Uterus (tissue), 4 donors: Measurements from ENCODE around the gene SLIT3. TPM values are rescaled to one million over a fixed set of nuclear protein-coding genes. Genes with fewer than 3 reads are reported as not detected.

ENCODE experiments used
- DNase-seq, 2 donors: peaks; one replicate each; pipeline ENCODE4 v3.0.0-alpha.2; 2019 to 2020
- H3K27ac ChIP-seq, 2 donors: fragments of 200-600 bp; sonication (generic); 1 replicate in 1 of 2; 2 replicates in 1 of 2; pipeline ENCODE4 v1.5.1; 2016 to 2018
- H3K27me3 ChIP-seq, 2 donors: fragments of 200-600 bp; sonication (generic); one replicate each; pipeline ENCODE4 v1.5.1; 2018 to 2019; ENCODE audit warnings: control low read depth in 1 of 2
- H3K36me3 ChIP-seq, 2 donors: fragments of 200-600 bp; sonication (generic); one replicate each; pipeline ENCODE4 v1.5.1; 2019; ENCODE audit warnings: control low read depth in 1 of 2
- H3K4me1 ChIP-seq, 2 donors: fragments of 200-600 bp; sonication (generic); one replicate each; pipeline ENCODE4 v1.5.1; 2018 to 2019; ENCODE audit warnings: control low read depth in 1 of 2
- H3K4me3 ChIP-seq, 2 donors: fragments of 200-600 bp; sonication (generic); 1 replicate in 1 of 2; 2 replicates in 1 of 2; pipeline ENCODE4 v1.5.1; 2018 to 2019; ENCODE audit warnings: mild to moderate bottlenecking in 1 of 2
- H3K9me3 ChIP-seq, 2 donors: fragments of 200-600 bp; sonication (generic); one replicate each; pipeline ENCODE4 v1.5.1; 2019; ENCODE audit warnings: control low read depth in 1 of 2
- CTCF ChIP-seq, 4 experiments: fragments of 200-600 bp in 2 of 4; fragments of 450-650 bp in 2 of 4; sonication (generic) in 2 of 4; IDR thresholded peaks; one replicate each; pipeline ENCODE4 v1.5.1; 2016 to 2019; ENCODE audit warnings: antibody characterized with exemption in 4 of 4, mild to moderate bottlenecking in 2 of 4, moderate library complexity in 1 of 4
- POLR2A ChIP-seq, 2 donors: fragments of 450-650 bp; IDR thresholded peaks; one replicate each; pipeline ENCODE4 v1.6.1; 2016; ENCODE audit warnings: antibody characterized with exemption in 2 of 2, mild to moderate bottlenecking in 1 of 2, moderate library complexity in 1 of 2
- intact Hi-C: fragments of 100-400 bp; cut with DNase I; formaldehyde crosslinking; loops from one replicate; pipeline ENCODE4 v1.15.1; 2023; ENCODE audit warnings: low total_unique reads
- total RNA-seq, 4 donors: library from RNA; depleted of rRNA in 3 of 4; stranded (reverse); fragments of >200 nt in 3 of 4; gene quantifications; one replicate each; pipeline versions ENCODE4 v1.1.0 to v1.2.4, GENCODE V29; 2014 to 2023
- donor health status: DM: yes; HTN: yes; CAD: no.

Gene SLIT3
- total RNA-seq, 4 donors from 2014 or later = 9.4 to 62.2 (median 28.1) TPM

- H3K36me3 ChIP-seq = no peaks in the 10 kb centered on the region
- H3K27me3 ChIP-seq = no peaks in the 10 kb centered on the region
- no peak overlapping the region for H3K27ac ChIP-seq
- no peak for TF ChIP-seq POLR2A (IDR thresholded peaks at IDR 0.05)
- TF ChIP-seq CTCF (IDR thresholded peaks at IDR 0.05) = no peak
- no peak overlapping the region for H3K4me3 ChIP-seq
- no peak for DNase-seq
- no peaks in the 10 kb centered on the region for H3K4me1 ChIP-seq
- no peaks in the 10 kb centered on the region for H3K9me3 ChIP-seq
- intact Hi-C loops = no loop called here
Observed at GRCh38 chr5:168921147-168921866, 379.6 kb downstream of the SLIT3 start.

GRCh38 chr5:168920019-168920810 lies 380.7 kb downstream of the SLIT3 start:
- Histone ChIP-seq H3K27ac (no peak overlapping the region), H3K4me1 (no peaks in the 10 kb centered on the region), H3K9me3 (no peaks in the 10 kb centered on the region), H3K27me3 (no peaks in the 10 kb centered on the region), H3K36me3 (no peaks in the 10 kb centered on the region), H3K4me3 (no peak overlapping the region)
- DNase-seq = no peak
- TF ChIP-seq POLR2A (IDR thresholded peaks at IDR 0.05) (no peak), CTCF (IDR thresholded peaks at IDR 0.05) (no peak)
- intact Hi-C loops = no loop called here

- H3K9me3 ChIP-seq = no peaks in the 10 kb centered on the region
- intact Hi-C loops = no loop called here
- no peaks in the 10 kb centered on the region for H3K27me3 ChIP-seq
- H3K27ac ChIP-seq = no peak overlapping the region
- H3K4me1 ChIP-seq = no peaks in the 10 kb centered on the region
- no peaks in the 10 kb centered on the region for H3K36me3 ChIP-seq
- TF ChIP-seq CTCF (IDR thresholded peaks at IDR 0.05) (no peak), POLR2A (IDR thresholded peaks at IDR 0.05) (no peak)
- H3K4me3 ChIP-seq = no peak overlapping the region
- no peak for DNase-seq
Observed at GRCh38 chr5:168917947-168918600, 382.9 kb downstream of the SLIT3 start.

GRCh38 chr5:168916852-168917251 lies 384.1 kb downstream of the SLIT3 start:
- H3K36me3 ChIP-seq = no peaks in the 10 kb centered on the region
- intact Hi-C loops = no loop called here
- no peak overlapping the region for H3K27ac ChIP-seq
- H3K4me3 ChIP-seq = no peak overlapping the region
- no peaks in the 10 kb centered on the region for H3K4me1 ChIP-seq
- no peak for TF ChIP-seq CTCF (IDR thresholded peaks at IDR 0.05)
- no peak for TF ChIP-seq POLR2A (IDR thresholded peaks at IDR 0.05)
- no peaks in the 10 kb centered on the region for H3K27me3 ChIP-seq
- DNase-seq = no peak
- H3K9me3 ChIP-seq = no peaks in the 10 kb centered on the region

GRCh38 chr5:168916266-168916665 lies 384.7 kb downstream of the SLIT3 start:
- intact Hi-C loops = no loop called here
- Histone ChIP-seq H3K4me1 (no peaks in the 10 kb centered on the region), H3K27me3 (no peaks in the 10 kb centered on the region), H3K9me3 (no peaks in the 10 kb centered on the region), H3K27ac (no peak overlapping the region), H3K36me3 (no peaks in the 10 kb centered on the region), H3K4me3 (no peak overlapping the region)
- no peak for TF ChIP-seq POLR2A (IDR thresholded peaks at IDR 0.05)
- TF ChIP-seq CTCF (IDR thresholded peaks at IDR 0.05) = no peak
- DNase-seq = peak; percentile 70 to 87
